Omental fat pad (tissue), 4 donors: ENCODE measurements around the gene TEK. TPM values are rescaled to one million over a fixed set of nuclear protein-coding genes. Genes with fewer than 3 reads are reported as not detected.

Experiments used
- ATAC-seq: fragments of 150-250 bp; one replicate; pipeline ENCODE4 v1.9.1; 2016; ENCODE audit warnings: mild to moderate bottlenecking, moderate library complexity; ENCODE audit not compliant: low FRiP score
- DNase-seq: peaks from one replicate; pipeline ENCODE4 v3.0.0-alpha.2; 2019; ENCODE audit warnings: low spot score
- CTCF ChIP-seq, 3 donors: fragments of 450-650 bp; IDR thresholded peaks; one replicate each; pipeline ENCODE4 v1.5.1; 2016 to 2017; ENCODE audit warnings: antibody characterized with exemption in 3 of 3, mild to moderate bottlenecking in 3 of 3, moderate library complexity in 2 of 3
- total RNA-seq, 4 donors: library from RNA; depleted of rRNA; stranded (reverse); fragments of >200 nt; gene quantifications; one replicate each; pipeline ENCODE4 v1.1.0, GENCODE V29; 2016

The TEK gene
- total RNA-seq, 4 donors from 2014 or later, result 12.8 to 65.6 (median 28.4) TPM

- no peak for TF ChIP-seq CTCF (IDR thresholded peaks at IDR 0.05)
- no peak for DNase-seq
- no peak for ATAC-seq
Observed at GRCh38 chr9:27124151-27124550, 15.1 kb downstream of the TEK start.

DNA sequence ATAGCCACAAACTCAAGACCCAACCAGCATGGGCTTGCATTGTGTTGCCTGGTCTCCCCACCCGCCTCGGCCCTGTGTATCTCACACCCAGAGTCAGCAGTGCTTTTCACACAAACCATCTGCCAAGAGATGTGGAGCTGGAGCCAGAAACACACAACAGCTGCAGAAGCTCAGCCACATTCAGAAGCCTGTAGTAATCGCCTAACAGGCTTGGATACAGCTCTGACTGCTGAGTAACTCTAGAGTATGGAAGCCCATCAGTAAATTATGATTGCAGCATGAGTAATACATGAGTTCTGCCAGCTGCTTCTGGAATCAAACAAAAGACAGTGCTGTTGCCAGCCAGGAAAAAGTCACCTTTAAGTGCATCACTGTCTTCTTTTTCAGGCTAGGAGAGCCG, 16.0 kb downstream of the TEK start:
- ATAC-seq, result peak; percentile 97
- no peak for TF ChIP-seq CTCF (IDR thresholded peaks at IDR 0.05)
- no peak for DNase-seq

- ATAC-seq, result no peak
- no peak for TF ChIP-seq CTCF (IDR thresholded peaks at IDR 0.05)
- no peak for DNase-seq
Observed at GRCh38 chr9:27125936-27126335, 16.9 kb downstream of the TEK start.

DNA sequence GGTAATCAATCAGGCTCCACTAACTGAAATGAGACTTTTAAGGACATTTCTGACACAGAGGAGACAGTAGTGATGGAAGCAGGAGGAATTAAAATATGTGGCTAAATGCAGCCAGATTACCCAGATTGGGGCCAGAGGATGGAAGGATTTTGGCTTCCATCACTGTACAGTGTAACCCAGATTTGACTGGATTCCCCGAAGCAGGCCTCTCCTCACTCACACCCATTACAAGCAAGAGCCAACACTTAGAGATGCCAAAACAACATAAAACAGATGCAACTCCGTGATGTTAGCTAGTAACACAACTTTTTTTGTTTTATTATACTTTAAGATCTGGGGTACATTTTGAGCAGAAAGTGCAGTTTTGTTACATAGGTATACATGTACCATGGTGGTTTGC, 17.6 kb downstream of the TEK start:
- TF ChIP-seq CTCF (IDR thresholded peaks at IDR 0.05), result no peak
- ATAC-seq, result no peak
- no peak for DNase-seq

DNA sequence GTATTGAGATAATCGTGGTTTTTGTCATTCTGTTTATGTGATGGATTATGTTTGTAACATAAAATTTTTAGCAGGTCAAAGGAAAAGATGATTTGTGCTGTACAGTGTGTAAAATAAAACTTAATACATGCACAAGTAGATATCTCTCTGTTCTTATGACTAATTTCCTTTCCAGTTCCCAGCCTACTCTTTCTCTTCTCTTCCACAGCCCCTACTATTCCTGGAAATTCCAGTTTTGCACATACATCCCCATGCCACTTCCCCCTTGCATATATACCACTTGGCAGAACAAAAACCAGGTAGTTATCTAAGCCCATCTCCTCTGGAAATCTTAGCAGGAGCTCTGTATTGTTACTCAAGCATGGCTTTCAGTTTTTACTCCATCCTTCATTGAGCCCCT, 20.2 kb downstream of the TEK start:
- no peak for ATAC-seq
- DNase-seq, result no peak
- TF ChIP-seq CTCF (IDR thresholded peaks at IDR 0.05), result no peak

GRCh38 chr9:27131731-27132130, 22.7 kb downstream of the TEK start:
- ATAC-seq (no peak), DNase-seq (no peak)
- TF ChIP-seq CTCF (IDR thresholded peaks at IDR 0.05), result no peak

- no peak for DNase-seq
- ATAC-seq, result no peak
- no peak for TF ChIP-seq CTCF (IDR thresholded peaks at IDR 0.05)
Observed at GRCh38 chr9:27133817-27134216, 24.8 kb downstream of the TEK start.
